Stimulated activated CD4-positive, alpha-beta T cell treated with anti-CD3 and anti-CD28 coated beads, Interleukin-2, amount 100 ng/mL, for 48 hours (primary cell): ENCODE data around the gene KCNAB3.

Source experiments
- DNase-seq, 2 donors: peaks; one replicate each; pipeline ENCODE4 v3.0.0-alpha.2; 2020

Gene KCNAB3

DNA sequence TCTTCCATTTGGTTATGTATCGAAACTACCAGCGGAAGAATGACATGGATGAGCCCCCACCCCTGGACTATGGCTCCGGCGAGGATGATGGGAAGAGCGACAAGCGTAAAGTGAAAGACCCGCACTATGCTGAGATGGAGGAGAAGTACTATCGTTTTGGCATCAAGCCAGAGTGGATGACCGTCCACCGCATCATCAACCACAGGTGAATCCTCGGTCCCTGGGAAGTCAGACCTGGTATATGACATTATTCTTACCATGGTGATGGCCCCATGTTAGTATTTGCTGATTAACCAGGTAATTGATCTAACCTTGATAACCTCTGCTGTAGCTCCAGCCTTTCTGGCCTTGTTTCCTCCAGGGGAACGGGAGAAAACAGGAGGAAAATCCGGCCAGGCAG is 32.6 kb downstream of the KCNAB3 start:
- no peak for DNase-seq

DNA sequence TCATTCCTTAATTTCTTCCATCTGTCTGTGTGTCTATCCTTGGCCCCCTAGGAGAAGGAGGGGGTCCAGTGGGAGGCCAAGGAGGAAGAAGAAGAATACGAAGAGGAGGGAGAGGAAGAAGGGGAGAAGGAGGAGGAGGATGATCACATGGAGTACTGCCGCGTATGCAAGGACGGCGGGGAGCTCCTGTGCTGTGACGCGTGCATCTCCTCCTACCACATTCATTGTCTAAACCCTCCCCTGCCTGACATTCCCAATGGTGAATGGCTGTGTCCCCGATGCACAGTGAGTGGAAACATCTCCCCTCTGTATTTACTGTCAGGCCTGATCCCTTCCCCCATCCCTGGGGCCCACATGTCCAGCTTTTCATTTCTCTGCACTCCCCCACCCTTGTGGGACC is 34.8 kb downstream of the KCNAB3 start:
- no peak for DNase-seq

DNA sequence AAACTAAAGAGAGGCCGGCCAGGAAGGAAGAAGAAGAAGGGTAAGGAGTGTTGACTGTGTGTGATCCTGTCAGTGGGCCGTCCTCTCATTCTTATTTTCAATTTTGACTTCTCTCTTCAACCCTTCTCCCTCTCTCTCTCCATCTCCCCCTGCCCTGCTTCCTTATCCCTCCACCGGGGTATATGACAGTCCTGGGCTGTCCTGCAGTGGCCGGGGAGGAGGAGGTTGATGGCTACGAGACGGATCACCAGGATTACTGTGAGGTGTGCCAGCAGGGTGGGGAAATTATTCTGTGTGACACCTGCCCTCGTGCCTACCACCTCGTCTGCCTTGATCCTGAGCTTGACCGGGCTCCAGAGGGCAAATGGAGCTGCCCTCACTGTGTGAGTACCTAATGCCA is 35.4 kb downstream of the KCNAB3 start:
- DNase-seq = no peak

DNA sequence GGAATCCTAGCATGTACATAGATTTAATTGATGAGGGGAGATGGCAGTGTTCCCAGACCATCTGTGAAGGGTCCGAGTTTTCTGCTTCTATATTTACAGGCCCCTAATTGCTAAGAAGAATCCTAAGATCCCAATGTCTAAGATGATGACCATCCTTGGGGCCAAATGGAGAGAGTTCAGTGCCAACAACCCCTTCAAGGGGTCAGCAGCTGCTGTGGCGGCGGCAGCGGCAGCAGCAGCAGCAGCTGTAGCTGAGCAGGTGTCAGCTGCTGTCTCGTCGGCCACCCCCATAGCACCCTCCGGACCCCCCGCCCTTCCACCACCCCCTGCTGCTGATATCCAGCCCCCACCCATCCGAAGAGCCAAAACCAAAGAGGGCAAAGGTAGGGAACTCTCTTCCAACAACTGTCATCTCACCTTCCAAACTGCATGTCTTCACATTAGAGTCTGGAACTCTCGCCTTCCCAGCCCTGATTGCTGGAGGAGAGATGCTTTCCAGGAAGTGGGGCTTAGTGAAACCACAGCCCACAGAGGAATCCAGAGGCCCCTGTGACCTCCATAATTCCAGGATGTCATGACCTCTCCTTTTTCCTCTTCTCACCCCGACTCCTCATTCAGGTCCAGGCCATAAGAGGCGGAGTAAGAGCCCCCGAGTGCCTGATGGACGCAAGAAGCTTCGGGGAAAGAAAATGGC is 36.3 kb downstream of the KCNAB3 start:
- no peak for DNase-seq

DNA sequence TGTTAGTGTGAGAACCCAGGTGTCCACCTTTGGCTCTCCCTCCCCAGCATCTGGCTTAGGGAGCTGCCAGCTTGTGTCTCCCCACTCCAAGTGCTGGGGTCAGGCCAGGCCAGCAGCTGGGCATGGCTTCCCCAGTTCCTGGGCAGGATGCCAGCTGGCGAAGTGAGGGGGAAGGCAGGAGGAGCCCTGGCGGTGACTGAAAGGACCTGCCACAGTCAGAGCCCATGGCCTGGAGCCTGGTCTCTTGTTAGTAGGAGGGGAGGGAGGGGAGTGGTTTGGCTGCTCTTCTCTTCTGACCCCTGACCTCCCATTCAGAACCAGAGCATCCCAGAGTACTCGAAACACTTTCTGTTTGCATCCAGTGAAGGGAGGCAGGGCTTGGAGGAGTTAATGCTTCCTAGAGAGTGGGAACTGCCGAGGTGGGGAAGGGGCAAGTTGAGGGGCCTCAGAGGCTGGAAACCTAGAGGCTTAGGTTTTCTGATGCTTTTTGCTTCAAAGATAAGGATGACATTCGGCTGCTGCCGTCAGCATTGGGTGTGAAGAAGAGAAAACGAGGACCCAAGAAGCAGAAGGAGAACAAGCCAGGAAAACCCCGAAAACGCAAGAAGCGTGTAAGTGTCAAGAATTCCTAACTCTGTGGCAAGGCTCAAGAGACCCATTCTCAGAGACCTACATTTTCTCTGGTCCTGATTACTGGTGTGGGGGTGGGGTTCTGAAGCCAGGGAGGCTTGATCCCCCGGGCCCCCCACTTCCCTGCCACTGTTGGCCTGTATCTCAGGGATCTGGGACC is 40.3 kb downstream of the KCNAB3 start:
- peak; percentile 29 to 40 for DNase-seq

DNA sequence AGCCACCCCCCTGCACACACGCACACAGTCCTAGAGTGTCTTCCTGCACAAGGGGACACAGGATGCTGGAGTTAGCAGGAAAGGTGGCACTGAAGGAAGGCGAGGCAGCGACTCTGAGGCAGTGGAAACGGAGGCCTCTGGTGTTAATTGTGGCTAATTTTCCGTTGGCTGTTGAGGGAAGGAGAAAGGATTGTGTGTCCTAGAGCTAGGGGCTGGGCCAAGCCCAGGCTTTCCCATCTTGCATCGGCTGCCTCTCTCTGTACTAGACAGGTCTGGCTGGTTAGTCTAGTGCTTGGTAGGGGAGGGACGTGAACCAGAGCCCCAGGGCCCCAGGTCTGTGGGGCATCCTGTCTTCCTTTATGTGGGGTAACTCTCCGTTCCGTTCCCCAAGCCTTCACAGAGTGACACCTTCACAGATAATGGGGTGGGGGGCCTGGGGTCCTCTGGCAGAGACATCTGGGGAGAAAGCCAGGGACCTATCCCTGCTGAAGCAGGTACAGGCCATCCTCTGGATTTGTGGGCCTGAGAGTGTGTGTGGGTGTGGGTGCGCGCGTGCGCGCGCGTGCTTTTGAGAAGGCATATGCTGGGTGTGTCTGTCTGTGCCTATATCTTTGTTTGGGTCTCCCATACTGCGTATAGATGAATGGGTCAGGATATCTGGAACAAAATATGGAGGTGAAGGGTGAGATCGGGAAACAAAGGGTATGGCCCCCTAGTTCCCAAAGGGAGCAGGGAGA is 41.3 kb downstream of the KCNAB3 start, which contains the start of gene CHD3:
Gene CHD3 (plus strand): TSS at position 606 of the 737 bp plus-strand sequence. CDS start 212 bp downstream, outside the sequence.
- DNase-seq = peak; percentile 49

DNA sequence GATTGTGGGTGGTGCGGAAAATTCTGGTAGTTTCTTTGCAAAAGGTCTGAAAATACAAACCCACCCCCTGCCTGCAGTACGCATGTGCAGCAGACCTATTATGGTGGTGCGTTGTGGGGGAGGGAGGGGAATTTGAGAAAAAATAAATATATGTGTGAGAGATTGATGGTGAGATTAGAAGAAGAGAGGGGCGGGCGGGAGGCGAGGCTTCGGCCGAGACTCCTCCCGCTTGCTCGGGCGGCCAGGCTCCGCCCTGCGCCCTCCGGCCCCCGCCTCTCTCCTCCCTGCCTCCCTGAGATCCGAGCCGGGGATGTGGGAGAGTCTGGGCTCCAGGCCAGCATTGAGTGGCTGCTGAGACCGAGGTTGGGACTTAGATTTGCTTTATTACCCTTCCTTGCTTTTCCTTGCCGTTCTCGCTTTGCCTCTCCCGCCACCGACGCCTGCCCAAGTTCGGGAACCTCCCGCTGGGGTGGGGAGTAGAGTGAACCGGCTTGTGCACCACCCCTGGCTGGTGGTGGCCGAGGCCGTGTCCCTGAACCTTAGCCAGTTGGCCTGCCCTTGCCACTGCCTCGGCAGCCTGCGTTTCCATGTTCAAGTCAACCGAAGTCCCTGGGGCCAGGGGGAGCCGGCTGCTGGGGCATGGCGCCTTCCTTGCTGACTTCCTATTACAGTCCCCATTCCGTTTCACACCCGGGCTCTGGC is 42.0 kb downstream of the KCNAB3 start:
- peak; percentile 72 to 79 for DNase-seq

DNA sequence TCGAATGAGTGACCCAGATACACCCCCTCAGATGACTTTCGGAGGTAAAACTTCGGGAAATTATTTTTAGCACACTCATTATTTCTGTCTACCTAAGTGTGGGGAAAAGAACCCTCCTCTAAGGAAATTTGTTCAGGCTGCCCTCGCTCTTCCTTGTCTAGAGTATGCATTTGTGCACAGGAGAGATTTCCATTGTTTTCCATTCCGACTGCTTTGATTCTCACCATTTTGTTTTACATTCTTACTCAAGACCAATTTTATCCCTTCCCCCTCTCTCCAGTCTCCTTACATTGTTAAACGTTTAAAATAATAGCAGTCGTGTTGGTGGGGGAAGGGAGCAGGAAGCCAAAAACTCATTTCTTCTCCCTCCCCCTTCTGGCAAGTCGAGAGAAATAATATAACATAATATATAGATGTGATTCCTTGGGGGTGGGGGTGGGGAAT is 42.6 kb downstream of the KCNAB3 start:
- no peak for DNase-seq

DNA sequence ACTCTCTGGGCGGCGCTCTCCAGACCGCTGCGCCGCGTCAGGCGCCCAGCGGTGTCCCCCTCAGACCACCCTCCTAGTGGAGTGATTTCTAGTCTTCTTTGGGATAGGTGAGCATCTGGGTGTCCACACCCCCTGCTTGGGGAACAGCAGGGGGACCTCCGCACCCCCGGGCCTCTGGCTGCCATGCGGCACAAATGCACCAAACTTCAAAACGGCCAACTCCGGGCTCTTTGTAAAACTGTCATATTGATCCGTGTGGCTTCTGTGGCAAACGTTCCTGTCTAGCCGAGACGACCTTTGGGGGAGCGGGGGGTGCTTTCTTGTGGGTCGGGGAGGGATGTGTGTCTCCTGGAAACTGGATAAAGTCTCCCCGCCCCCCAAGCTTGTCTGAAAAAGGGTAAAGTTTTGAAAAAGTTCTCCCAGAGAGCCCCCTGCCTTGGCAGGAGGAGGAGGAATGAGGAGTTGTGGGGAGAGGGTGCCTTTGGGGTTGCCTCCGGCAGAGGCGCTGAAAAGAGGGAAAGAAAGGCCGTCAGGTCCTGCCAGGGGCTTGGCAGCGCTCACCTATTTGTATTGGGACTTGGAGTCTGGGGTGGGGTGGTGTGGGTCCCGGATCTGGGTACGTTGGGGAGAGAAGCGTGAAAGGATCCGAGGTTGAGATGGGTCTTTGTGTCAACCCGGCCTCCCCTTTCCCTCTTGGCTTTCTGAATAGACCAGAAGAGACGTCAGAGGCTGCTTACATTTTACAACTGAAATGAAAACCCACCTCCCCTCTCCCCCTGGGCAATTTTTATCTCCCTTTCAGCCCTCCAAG is 43.2 kb downstream of the KCNAB3 start:
- DNase-seq = peak; percentile 34 to 35

DNA sequence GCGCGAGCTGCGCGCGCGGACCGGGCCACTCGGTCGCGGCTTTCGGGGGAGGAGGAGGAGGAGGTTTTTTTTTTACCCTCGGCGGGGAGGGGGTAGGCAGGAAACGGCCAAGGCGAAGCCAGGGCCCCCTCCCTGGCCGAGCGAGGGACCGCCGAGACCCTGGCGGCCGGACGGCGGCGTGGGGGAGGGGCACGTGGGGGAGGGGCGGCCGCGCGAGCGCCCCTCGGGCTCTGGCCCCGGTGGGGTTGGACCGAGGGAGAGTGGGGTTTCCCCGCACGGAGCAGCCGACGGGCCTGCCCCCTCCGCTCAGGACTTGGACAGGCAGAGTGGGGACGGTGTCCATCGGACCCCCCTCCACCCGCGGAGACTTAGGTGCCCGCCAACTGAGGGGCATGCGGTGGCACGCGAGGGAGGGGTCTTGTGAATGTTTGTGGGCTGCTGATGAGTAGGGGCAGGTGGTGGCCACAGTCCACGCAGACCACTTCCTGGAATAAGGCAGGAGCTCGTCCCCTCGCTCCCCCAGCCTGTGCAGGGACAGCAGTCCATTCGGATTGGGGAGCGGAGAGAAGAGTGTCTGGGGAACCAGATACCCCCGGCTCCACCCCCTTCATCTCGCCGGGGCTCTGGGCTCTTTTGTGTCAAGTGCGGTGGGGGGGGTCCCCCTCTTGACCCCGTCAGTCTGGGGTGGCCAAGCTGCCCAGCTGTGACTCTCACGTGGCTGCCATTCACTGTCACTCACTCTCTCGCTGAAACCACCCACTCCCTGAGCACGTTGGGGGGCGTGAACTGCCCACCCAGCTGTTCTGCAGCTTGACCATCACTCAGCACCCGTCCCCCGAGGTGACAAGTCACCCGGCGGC is 44.1 kb downstream of the KCNAB3 start:
- DNase-seq = peak; percentile 22 to 27

DNA sequence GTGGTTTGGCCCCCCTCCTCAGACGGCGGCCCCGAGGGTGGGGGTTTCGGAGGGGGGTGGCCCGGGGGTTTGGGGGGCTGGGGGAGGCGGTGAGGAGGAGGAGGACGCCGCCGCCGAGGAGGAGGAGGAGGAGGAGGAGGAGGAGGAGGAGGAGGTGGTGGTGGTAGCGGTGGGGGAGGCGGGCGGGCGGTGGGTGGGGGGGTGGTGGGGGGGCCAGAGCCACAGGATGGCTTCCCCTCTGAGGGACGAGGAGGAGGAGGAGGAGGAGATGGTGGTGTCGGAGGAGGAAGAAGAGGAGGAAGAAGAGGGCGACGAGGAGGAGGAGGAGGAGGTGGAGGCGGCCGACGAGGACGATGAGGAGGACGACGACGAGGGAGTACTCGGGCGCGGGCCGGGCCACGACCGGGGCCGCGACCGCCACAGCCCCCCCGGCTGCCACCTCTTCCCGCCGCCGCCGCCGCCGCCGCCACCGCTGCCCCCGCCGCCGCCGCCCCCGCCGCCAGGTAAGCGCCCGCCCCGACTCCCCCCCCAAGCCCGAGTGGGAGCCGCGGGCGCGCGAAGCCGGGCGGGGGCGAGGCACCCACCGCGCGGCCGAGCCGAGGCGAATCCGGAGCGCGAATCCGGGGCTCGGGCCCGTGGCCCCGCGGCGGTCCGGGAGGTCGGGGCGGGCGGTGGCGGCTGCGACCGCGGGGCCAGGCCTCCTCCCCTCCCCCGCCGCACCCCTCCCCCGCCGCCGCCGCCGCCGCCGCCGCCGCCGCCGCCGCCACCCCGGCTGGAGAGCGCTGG is 44.9 kb downstream of the KCNAB3 start:
- DNase-seq = peak in 1 of 2 donors; percentile 20

DNA sequence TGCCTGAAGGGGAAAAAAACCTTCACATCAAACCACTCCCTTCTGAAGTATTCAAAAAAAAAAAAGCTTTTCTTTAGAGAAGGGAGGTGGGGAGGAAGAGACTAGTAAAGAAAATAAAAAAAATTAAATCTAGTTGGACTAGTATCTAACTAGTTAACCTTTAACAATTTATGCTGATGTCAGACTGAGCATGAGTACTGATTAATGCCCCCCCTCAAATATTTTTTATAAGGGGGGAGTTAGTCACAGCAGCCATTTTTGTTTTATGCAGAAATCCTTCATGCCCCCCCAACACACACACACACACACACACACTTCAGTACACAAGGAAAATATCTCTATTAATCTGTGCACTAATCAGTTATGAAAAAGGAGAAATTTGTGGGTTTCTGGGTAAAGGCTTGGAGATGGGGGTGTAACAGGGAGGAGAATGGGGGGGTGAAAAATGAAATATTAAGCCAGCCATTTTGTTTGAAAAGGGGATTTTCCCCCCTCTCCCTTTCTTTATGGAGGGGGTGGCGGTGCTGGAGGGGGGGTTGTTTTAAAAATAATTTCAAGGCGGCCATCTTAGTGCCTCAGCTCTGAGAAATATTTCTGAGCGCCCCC is 45.8 kb downstream of the KCNAB3 start:
- peak in 1 of 2 donors; percentile 21 for DNase-seq

DNA sequence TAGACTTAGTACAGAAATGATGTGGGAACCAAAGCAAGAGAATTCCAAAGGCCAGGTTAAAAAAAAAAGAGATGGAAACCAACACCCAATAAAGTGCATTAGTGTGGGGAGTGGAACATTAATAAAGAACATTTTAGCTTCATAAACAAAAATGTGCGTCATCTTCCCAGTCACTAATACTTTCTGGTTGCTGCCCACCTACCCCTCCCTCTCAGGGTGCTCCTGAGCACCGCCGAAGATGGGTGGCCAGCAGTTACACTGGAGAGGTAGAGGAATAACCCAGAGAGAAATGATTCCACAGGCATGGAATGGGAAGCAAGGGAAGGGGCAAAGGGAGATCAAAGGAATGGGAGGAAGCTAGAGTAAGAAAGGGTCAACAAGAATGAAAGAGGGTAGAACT is 47.0 kb downstream of the KCNAB3 start:
- DNase-seq = no peak

DNA sequence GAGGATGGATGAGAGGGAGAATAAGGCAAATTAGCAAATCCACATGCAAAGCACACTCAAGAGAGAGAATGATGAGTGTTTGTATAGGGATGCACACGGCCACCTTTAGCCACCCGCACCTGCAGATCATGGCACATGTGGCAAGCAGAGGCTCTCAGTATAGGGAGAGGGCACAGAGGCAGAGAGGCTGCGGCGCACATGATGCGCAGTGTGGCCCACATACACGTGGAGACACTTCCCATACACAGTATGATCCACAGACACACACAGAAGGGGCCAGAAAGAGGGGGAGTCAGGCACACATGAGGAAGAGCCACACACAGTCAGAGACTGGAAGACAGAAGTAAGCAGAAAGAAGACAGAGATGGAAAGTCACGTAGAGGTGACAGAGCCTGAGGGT is 47.6 kb downstream of the KCNAB3 start:
- DNase-seq = no peak

DNA sequence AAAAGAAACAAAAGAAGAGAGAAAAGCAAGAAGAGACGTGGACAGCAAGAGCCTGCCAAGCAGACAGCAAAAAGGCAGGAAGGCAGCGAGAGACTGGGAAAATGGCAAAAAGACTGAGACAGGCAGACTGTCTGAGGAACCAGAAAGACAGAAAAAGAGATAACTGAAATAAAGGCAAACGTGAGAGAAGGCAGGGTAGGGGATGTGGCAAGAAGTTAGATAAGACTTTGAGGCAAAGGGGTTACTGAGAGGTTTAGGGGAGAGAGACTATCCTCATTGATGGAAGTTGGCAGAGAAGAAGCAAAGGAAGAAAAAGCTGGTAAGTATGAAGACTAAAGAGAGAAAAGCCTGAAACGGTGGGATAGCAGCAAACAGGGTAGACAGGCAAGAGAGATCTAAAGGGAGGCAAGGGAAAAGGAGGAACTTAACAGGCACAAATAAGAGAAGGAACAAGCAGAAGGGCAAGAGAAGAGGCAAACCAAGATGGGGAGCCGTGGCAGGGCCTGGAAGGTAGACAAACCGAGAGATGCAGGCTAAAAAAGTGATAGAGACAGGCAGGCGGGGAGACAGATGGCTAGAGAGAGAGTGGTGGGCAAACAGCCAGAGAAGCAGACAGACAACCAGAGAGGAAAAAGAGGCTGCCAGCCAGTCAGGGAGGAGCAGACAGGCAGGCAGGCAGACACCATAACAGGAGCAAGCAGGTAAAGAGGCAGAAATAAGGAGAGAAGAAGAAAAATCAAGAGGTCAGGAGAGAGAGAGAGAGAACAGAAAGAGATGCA is 48.2 kb downstream of the KCNAB3 start:
- DNase-seq = no peak

DNA sequence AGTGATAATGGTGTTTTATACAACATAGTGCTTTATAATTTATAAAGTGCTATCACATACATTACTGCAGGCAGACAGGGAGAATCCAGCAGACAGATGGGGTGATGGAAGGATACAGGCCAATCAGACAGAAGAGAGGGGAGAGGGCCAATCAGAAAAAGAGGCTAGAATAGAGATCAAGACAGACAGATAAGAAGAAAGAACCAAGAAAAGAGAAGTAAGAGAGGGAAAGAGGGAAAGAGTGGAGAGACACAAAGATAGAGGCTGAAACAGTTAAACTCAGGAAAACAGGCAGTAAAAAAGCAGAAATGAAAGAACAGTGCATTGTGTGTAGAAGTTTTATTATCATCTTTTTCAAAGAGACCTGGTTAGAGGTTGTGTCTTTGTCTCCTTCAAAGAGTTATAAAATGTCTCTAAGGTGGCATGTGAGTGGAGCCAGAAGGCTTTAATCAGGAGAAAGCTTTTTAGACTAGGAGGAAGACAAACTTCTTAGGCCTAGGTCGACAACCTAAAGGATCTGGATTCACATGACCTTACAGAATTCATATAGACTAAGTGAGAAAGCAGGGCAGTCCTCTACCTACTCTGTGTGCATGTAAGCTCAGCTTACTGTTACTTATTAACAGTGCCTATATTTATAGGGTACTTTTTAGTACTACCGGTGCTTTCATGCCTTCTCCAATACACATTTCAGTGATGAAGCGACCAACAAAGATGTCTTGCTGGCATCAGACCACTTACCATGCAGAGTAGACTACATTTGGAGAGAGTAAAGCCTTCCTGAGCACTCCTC is 49.4 kb downstream of the KCNAB3 start:
- DNase-seq = no peak

DNA sequence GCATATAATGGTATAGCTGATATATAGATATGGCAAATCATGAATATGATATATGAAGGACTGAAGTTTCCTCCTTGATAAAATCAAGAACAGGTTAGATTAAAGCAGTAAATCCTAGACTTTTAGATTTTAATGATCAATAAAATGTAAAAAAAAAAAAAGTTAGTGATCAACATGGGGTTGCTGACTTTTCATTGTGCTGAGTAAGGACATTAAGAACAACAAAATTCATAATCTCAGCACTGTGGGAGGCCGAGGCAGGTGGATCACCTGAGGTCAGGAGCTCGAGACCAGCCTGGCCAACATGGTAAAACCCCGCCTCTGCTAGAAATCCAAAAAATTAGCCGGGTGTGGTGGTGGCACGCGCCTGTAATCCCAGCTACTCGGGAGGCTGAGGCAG is 51.4 kb downstream of the KCNAB3 start:
- DNase-seq = no peak

DNA sequence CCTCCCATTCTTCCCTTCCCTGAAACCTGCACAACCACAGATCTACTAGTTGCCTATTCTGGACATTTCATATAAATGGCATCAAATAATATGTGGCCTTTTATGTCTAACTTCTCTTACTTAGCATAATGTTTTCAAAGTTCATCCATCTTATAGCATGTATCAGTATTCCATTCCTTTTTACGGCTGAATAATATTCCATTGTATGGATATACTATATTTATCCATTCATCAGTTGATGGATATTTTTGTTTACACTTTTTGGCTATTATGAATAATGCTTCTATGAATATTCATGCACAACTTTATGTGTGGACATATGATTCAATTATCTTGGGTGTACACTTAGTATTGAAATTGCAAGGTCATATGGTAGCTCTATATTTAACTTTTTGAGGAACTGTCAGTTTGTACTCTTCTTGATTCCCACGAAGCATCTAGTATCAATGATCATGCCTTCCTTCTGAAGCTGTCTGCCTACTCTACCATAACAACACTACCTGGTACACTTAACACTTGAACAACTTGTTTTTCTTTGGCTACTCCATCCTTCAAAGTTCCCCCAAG is 53.8 kb downstream of the KCNAB3 start:
- DNase-seq = no peak
